HG02870 (cell line): ENCODE results near the gene FAAP20.
"Not testable (repeated sequence)": the region's sequence is repeated elsewhere in the genome, so short reads cannot be mapped to it uniquely, and the experiment has no call there.

Experiments used
- ATAC-seq: cut with Tn5 transposase; IDR thresholded peaks from one replicate; pipeline ENCODE4 v1.9.1; 2021; ENCODE audit warnings: mild to moderate bottlenecking, moderate library complexity; ENCODE audit not compliant: unreplicated experiment

The FAAP20 gene

DNA sequence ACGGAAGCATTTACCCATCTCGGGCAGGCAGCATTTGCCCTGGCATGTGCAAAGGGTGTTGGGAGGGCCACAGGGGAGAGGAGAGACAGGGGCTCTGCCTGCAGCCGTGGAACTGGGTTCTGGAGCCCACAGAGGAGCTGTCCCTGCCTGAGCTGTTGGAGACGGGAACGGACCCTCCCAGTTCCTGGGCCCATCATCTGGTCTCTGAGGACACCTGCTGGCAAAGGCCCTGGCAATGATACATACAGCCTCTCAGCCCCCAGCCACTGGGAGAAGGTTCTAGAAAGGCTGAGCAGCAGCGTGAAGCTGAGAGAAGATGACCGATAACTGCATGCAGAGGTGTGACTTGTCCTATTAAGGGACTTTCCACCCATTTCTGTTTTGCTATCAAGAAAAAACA lies 31.4 kb downstream of the FAAP20 start:
- no peak for ATAC-seq

DNA sequence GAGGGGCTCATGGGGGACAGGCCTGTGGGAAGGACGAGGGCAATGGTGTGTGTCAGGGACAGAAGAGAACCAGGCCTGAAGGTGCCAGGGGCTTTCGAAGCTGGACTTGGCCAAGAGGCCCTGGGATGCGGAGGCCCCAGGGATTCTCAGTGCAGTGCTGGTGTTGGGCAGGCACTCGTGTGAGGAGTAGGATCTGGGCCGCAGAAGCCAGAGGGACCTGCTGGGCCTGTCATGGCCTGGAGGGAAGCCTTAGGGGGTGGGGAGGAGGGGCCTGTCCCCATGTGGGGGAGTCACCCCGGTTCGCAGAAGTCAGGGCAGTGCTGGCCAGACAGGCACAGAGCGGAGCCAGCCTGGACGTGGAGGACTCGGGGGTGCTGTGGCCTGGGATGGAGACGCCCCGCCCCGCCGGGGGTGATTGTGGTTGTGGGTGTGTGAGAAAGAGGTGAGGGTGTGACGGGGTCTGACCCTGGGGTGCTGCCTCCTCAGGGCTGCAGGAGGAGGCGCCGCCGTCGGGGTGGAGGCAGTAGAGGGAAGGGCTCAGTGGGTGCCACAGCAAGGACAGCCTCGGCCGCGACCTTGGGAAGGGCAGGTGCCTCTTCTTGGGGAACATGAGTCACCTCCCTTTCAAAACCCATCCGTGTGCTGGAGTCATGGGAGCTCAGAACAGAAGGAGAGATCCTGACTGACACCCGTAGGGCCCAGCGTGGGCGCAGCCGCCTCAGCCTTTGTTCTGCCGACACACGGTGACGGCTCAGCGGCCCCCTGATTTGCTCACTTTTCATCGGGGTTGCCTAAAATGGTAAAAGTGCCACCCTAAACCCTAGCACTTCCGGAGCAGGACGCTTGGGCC lies 33.9 kb downstream of the FAAP20 start:
- ATAC-seq, result no peak

DNA sequence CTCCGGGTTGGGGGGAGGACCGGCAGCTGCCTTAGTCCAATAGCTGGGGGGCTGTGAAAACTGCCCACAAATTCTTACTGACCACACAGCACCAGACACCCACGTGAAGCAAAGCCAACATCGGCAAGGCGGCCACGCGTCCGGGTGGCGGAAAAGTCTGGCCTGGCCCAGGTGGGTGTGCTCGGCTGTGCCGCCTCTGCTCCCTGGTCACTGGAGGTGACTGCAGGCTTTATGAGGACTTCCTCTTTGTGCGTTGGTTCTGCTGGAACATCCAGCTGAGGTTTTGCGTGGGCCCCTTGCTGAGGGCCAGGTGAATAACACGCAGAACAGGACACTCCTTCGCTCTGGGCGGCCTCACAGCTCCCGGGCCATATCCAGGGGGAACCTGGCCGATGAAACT lies 35.4 kb downstream of the FAAP20 start:
- no peak for ATAC-seq

DNA sequence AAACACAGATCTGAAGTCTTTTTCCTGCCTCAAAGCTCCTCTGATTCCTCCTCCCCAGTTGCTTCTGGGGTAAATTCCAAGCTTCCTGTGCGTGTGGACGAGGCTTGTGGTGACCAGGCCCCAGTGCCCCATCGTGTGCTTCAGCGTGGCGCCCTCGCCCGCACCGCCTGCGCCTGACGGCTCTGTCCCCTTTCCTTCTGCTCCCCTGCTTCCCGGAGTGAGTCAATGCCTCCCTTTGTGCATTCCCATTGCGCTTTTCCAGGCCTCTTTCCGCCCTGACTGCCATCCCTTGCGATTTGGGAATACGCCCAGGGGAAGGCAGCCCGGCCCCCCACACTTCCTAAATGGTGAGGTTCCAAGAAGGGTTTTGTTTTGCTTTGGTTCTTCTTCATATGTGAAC lies 36.3 kb downstream of the FAAP20 start:
- no peak for ATAC-seq

DNA sequence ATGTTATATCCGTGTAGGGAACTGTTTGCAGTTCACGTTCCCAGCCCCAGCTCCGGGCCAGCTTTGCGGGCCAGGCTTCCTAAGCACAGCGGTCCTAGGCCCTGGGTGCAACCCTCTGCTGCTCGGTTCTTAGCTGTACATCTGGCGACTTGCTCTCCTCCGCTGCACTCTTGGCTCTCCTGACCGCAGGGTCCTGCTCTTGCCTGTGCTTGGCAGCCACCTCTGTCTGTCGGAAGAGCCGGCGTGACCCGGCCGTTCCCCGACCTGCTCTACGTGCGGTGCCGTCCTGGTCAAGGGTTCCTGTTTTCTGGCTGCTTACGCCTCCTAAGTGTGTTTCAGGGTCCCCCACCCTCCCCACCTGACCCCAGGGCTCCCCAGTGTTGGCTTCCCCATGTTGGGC lies 36.7 kb downstream of the FAAP20 start:
- ATAC-seq, result no peak

DNA sequence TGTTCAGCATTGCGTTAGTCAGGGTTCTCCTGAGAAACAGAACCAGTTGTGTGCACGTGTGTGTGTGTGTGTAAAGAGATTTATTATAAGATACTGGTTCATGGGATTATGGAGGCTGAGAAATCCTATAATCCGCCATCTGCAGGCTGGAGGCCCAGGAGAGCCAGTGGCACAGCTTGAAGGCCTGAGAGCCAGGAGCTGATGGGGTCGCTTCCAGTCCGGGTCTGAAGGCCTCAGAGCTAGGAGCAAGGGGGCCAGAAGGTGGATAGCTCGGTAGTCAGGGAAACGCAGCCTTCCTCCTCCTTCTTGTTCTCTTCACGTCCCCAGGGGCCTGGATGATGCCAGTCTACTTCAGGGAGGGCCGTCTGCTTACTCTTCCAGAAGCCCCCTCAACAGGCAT lies 37.7 kb downstream of the FAAP20 start:
- ATAC-seq, result no peak

DNA sequence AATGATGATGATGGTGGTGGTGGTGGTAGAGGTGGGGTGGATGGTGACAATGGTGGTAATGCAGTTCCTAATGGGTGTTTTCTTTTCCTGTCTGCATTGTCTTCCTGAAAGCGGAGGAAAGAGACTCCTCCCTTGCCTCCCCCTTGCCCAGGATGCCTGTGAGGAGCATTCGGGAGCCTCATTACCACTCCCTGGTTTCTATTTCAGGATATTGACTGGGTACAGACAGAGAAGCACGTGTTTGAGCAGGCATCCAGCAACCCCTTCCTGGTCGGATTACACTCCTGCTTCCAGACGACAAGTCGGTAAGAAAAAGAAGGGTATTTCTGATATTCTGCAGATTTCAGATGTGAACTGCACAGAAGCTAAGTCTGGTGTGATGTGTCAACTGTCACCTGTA lies 38.8 kb downstream of the FAAP20 start:
- no peak for ATAC-seq

DNA sequence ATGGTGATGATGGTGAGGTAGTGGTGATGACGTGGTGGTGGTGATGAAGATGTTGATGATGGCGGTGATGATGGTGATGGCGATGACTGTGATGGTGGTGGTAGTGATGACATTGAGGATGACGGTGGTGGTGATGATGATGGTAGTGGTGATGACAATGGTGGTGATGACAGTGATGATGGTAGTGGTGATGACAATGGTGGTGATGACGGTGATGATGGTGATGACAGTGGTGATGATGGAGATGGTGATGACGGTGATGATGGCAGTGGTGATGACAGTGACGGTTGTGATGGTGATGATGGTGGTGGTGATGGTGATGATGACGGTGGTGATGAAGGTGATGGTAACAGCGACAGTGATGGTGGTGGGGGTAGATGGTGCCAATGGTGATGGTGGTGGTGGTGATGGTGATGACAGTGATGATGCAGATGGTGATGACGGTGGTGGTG lies 39.4 kb downstream of the FAAP20 start:
- no peak for ATAC-seq

DNA sequence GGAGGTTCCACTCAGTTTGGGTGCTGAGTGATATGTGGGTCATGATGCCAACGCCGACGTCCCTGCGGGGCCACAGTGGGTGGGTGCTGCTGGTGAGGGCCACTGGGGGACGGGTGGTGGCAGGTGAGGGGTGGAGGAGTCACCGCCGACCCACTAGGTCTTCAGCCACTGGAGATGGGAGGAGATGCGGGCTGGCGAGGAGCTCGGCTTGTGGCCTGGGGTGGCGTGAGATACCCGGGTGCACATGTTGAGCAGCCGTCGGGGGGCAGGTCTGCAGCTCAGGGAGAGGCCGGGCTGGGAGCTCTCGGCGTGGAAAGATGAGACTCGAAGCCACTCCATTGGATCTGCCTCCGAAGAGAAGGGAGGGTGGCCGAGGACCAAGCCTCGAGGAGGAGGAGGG lies 40.5 kb downstream of the FAAP20 start:
- no peak for ATAC-seq

DNA sequence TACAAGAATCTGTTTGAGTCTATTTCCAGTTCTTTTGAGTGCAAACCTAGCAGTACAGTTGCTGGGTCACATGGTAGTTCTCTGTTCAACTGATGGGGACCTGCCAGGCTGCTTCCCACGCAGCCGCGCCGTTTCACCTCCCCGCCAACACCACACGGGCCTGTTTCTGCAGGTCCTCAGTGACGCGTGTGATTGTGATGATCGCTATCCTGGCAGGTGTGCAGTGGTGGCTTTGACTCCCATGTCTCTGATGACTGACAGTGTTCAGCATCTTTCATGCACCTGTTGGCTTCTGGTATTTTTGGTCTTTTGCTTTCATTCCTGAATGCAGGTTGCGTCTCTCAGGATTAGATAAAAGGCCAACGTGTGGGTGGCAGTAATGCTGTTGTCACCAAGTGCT lies 41.6 kb downstream of the FAAP20 start:
- no peak for ATAC-seq

DNA sequence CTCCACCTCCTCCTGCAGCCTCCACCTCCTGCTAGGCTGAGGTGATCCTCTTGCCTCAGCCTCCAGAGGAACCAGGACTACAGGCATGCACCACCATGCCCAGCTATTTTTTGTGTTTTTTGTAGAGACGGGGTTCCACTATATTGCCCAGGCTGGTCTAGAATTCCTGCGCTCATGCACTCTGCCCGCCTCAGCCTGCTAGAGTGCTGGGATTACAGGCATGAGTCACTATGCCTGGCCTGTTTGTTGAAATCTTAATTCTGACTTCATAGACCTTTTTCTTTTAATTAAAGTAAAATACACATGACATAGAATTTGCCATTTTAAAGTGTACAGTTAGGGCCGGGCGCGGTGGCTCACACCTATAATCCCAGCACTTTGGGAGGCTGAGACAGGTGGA lies 42.7 kb downstream of the FAAP20 start:
- ATAC-seq, result no peak

DNA sequence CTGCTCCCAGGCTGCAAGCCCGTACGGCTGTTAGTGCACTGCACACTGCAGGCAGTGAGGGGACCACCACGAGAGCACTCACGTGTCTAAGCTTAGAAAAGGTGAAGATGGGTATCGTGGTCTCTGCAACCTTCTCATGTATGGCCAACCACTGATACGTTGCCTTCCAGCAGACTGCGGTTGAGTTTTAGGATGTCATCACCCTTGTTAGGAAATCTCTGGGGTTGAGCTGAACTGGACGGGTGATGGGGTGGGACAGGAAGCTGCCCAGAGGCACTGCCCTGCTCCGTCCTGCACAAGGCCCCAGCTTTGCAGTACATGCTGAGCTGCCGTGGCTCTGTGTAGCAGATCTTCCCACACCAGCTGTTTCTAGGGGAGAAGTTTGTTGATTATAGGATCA lies 43.3 kb downstream of the FAAP20 start:
- ATAC-seq, result no peak

DNA sequence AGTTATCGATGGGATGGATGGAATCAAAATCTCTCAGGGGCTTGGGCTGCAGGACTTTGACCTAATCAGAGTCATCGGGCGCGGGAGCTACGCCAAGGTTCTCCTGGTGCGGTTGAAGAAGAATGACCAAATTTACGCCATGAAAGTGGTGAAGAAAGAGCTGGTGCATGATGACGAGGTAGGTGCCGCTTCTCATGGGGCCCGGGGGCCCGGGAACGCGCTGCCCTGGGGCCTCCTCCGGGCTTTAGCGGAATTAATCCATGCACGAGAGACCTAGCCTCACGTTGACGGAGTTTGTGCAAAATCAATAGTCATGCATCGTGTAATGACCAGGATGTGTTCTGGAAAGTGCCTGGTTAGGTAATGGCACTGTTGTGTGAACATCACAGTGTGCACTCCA lies 43.8 kb downstream of the FAAP20 start:
- ATAC-seq, result no peak

DNA sequence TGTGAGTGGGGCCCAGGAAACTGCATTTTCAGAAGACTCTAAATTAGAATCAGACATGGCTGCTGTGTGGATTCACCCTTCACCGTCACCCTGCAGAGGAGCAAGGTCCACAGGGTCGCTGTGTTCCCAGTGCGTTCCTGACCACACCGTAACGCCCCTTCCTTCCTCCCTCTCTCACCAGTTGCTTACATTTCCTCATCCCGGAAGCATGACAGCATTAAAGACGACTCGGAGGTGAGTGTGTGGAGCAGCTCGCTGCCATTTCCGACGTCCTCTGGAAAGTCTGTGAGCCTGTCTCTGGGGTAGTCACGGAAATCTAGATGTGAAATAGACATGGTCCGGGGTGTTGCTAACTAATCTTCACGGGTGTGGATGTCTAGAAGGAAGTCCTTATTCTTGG lies 45.9 kb downstream of the FAAP20 start:
- no peak for ATAC-seq

DNA sequence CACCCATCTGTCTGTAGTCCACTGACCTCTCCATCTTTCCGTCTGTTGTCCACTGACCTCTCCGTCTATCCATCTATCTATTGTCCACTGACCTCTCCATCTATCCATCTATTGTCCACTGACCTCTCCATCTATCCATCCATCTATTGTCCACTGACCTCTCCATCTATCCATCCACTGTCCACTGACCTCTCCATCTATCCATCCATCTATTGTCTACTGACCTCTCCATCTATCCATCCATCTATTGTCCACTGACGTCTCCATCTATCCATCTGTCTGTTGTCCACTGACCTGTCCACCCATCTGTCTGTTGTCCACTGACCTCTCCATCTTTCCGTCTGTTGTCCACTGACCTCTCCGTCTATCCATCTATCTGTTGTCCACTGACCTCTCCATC lies 46.7 kb downstream of the FAAP20 start:
- not testable (repeated sequence) for ATAC-seq

DNA sequence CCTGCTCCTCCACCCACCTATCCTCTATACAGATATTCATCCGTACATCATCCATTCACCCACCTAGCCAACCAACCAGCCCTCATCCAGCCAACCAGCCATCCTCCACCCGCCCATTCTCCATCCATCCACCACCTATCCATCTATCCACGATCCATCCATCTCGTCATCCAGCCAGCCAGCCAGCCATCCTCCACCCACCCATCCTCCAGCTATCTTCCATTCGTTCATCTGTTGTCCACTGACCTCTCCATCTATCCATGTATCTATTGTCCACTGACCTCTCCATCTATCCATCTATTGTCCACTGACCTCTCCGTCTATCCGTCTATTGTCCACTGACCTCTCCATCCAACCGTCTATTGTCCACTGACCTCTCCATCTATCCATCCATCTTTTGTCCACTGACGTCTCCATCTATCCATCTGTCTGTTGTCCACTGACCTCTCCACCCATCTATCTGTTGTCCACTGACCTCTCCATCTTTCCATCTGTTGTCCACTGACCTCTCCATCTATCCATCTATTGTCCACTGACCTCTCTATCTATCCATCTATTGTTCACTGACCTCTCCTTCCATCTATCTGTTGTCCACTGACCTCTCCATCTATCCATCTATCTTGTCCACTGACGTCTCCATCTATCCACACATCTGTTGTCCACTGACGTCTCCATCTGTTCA lies 47.6 kb downstream of the FAAP20 start:
- no peak for ATAC-seq

DNA sequence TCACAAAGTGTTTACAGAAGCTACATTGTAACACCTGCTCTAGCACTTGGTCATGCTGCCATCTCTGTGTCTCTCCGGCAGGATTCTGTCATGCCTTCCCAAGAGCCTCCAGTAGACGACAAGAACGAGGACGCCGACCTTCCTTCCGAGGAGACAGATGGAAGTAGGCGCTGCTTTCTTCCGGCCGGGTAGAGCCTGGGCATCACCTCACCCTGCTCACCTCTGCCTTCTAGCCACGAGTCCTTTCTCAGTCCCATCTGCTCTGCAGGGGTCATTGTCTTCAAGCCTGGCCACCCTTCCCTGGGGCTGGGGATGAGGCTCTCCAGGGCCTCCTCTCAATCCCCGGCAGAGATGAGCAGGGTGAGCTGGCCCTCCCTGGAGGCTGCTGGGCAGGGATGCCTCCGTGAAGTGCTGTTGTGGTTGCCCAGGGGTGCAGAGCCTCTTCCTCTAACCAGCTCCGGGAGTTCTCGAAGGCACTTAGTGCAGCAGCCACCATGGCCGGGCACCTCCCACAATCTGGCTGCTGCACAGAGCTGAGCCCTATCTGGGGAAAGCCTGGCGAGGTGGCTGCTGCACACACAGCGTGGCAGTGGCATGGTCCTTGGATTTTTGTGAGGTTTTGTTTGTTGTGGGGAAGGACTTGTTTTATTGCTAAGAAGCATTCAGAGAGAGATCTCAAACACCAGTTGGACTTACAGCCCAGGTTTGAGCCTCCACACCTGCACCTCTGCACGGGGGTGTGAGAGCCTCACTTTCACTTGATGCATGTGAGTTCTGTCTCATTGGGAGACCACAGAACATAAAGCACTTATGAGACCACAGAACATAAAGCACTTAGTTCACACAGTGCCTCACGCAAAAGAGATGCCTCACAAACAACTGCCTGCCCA lies 48.4 kb downstream of the FAAP20 start:
- no peak for ATAC-seq

DNA sequence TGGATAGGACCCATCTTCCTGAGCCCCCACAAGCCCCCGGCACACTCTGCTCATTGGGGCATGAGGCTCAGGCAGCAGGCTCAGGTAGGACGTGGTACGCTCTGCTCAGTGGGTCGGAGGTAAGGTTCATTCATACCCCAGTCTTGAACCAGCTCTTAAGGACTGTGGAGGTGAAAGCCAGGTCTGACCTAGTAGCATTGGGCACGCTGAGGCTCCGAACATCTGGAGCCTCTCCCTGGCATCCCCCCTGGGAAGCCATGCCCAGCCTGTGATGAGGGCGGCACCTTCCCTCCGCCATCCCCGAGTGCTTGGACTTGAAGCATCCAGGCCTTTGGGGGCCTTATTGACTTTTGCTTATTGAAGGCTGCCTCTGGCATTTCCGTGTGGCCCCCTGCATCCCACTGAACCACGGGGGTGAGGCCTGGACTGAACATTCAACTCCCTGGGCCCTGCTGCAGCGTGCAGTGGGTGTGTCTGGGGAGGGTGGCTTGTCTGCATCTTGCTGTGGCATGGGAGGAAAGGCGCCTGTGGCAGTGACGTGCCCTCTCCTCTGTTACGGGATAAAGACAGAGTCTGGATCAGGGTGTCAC lies 50.0 kb downstream of the FAAP20 start:
- no peak for ATAC-seq

DNA sequence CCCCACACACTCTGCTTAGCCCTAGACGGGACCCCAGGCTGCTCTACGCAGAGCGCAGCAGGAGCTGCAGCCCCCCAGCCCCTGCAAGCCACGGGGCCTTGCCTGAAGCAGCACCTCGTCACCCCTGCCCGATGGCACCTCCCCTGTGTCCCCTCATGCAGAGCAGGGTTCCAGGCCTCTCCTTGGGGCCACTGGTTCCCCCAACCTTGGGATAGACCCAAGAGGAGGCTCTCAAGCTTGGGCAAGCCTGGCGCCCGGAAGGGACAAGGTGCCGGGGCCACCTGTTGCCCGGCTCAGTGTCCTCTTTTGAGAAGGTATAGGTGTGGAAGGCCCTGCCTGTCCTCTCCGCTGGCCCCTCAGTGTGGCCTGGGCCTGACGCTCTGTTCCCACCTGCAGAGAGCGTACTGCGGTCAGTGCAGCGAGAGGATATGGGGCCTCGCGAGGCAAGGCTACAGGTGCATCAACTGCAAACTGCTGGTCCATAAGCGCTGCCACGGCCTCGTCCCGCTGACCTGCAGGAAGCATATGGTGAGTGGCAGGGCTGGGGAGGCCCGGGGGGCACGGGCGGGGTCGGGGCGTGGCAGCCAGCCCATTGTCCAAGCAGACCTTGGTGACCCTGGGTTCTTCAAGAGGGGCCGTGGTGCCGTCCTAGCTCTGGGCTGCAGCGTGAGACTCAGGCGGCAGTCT lies 50.6 kb downstream of the FAAP20 start:
- ATAC-seq, result no peak

DNA sequence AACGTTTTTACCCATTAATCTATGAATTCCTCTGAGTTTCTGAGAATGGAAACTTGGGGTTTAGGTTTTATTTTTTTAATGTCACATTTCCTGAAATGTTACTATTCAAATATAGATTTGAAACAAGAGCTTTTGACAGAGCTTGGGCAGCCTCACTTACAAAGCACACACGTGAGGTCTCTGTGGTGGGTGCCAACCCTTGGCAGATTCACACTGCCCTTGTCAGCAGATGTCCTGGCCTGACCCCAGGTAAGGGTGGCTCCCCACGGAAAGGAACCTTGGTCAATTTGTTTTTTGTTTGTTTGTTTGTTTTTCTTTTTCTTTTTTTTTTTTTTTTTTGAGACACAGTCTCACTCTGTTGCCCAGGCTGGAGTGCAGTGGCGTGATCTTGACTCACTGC lies 53.5 kb downstream of the FAAP20 start:
- no peak for ATAC-seq
